HepG2 (cell line): ENCODE results near the gene HECA.

Experiments
- BHLHE40 ChIP-seq: IDR thresholded peaks from 2 replicates; pipeline ENCODE4 v1.6.1; 2011; ENCODE audit warnings: low read length, improper control_type of control experiment
- EP300 ChIP-seq, 3 experiments: sonication (generic) in 1 of 3; formaldehyde crosslinking in 1 of 3; IDR thresholded peaks; 2 replicates each; pipeline versions ENCODE4 v1.5.1 to v1.6.1; 2011 to 2020; ENCODE audit warnings: low read depth in 2 of 3, low read length in 2 of 3, borderline replicate concordance in 1 of 3, improper control_type of control experiment in 1 of 3, mild to moderate bottlenecking in 1 of 3, missing genetic modification reagents in 1 of 3, moderate library complexity in 1 of 3
- ISX ChIP-seq: sonication (generic); formaldehyde crosslinking; conservative IDR thresholded peaks from 2 replicates; pipeline ENCODE4 v1.5.0; 2020; ENCODE audit warnings: missing genetic modification reagents
- POLR2AphosphoS5 ChIP-seq: IDR thresholded peaks from 2 replicates; pipeline ENCODE4 v1.6.1; 2012; ENCODE audit warnings: low read depth, low read length
- ZBTB8A ChIP-seq: sonication (generic); formaldehyde crosslinking; IDR thresholded peaks from 2 replicates; pipeline ENCODE4 v1.4.0; 2020; ENCODE audit warnings: mild to moderate bottlenecking, low read depth, missing genetic modification reagents, borderline replicate concordance
- TF ChIP-seq, protein P1 (sequence below): sonication (generic); formaldehyde crosslinking; IDR thresholded peaks from 2 replicates; pipeline ENCODE4 v1.5.0; 2020; ENCODE audit warnings: mild to moderate bottlenecking, missing genetic modification reagents, moderate library complexity

DNA sequence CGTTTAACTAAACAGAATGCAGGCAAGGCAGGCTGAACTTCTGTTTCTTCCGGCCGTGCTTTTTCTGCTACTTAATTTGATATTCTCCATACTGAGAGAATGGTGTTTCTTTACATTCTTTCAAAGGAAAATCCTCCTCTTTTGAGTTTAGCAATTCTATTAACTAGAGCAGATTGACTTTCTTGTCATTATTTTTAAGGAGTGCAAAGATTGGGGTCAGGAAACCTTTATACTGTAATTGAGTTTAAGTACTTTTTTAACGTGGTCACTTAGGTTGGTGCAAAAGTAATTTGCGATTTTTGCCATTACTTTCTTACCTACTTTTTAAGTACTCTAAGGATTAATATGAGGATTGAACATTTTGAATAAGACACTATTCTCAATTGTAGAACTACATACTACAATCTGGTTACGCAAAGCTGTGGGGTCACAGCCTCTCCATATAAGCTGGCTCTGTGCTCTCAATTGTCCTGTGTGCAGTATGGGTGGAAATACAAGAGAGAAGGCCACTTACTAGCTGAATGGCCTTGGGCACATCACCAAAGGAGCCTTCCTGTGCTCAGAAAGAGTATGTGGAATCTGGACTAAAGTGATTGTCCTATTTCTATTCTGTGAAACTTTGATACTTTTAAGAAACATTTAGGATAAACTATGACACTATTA is 16.7 kb downstream of the HECA start:
- TF ChIP-seq EP300 (IDR thresholded peaks at IDR 0.05; ENCODE audit: low read depth in 2 of 2, low read length in 2 of 2), result no peak
- TF ChIP-seq EP300 (CRISPR knock-in tag; IDR thresholded peaks at IDR 0.05; ENCODE audit: borderline replicate concordance), result no peak
- TF ChIP-seq BHLHE40, result no peak
- TF ChIP-seq, protein P1, sequence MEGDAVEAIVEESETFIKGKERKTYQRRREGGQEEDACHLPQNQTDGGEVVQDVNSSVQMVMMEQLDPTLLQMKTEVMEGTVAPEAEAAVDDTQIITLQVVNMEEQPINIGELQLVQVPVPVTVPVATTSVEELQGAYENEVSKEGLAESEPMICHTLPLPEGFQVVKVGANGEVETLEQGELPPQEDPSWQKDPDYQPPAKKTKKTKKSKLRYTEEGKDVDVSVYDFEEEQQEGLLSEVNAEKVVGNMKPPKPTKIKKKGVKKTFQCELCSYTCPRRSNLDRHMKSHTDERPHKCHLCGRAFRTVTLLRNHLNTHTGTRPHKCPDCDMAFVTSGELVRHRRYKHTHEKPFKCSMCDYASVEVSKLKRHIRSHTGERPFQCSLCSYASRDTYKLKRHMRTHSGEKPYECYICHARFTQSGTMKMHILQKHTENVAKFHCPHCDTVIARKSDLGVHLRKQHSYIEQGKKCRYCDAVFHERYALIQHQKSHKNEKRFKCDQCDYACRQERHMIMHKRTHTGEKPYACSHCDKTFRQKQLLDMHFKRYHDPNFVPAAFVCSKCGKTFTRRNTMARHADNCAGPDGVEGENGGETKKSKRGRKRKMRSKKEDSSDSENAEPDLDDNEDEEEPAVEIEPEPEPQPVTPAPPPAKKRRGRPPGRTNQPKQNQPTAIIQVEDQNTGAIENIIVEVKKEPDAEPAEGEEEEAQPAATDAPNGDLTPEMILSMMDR (CRISPR knock-in tag), result no peak
- no peak for TF ChIP-seq ZBTB8A (CRISPR knock-in tag)
- TF ChIP-seq ISX (CRISPR knock-in tag), result no peak
- no peak for TF ChIP-seq POLR2AphosphoS5
